Astrocyte of the cerebellum (primary cell): Measurements from ENCODE around the gene MAPK9.

Experiments
- DNase-seq: peaks from one replicate; pipeline ENCODE4 v3.0.0-alpha.2; 2011; ENCODE audit warnings: low read depth
- H3K4me3 ChIP-seq: 2 replicates; pipeline ENCODE4 v1.5.1; 2011; ENCODE audit warnings: mild to moderate bottlenecking, low read depth, low read length, moderate library complexity
- CTCF ChIP-seq: IDR thresholded peaks from 2 replicates; pipeline ENCODE4 v1.5.1; 2012; ENCODE audit warnings: low read length, low read depth, moderate library complexity, mild to moderate bottlenecking; ENCODE audit errors: missing control alignments
- in situ Hi-C: cut with HindIII; loops from 2 replicates; pipeline ENCODE4 v1.10.0; 2017; ENCODE audit warnings: low sequenced_read_pairs

The MAPK9 gene

GRCh38 chr5:180289433-180289832, 2.5 kb downstream of the MAPK9 start:
- in situ Hi-C loops: no loop called here
- TF ChIP-seq CTCF: no peak
- no peak overlapping the region for H3K4me3 ChIP-seq
- no peak for DNase-seq

GRCh38 chr5:180287868-180288267, 4.0 kb downstream of the MAPK9 start:
- in situ Hi-C loops: no loop called here
- no peak for DNase-seq
- TF ChIP-seq CTCF: no peak
- H3K4me3 ChIP-seq: no peak overlapping the region

GRCh38 chr5:180287404-180287803, 4.5 kb downstream of the MAPK9 start:
- H3K4me3 ChIP-seq: no peak overlapping the region
- in situ Hi-C loops: no loop called here
- no peak for TF ChIP-seq CTCF
- no peak for DNase-seq

GRCh38 chr5:180284149-180284548, 7.7 kb downstream of the MAPK9 start:
- in situ Hi-C loops: no loop called here
- TF ChIP-seq CTCF: no peak
- no peak for DNase-seq
- no peak overlapping the region for H3K4me3 ChIP-seq

- no peak for DNase-seq
- TF ChIP-seq CTCF: no peak
- in situ Hi-C loops: no loop called here
- H3K4me3 ChIP-seq: no peak overlapping the region
These were observed 8.8 kb downstream of the MAPK9 start for GRCh38 chr5:180283026-180283615.

GRCh38 chr5:180282281-180282680, 9.6 kb downstream of the MAPK9 start:
- H3K4me3 ChIP-seq: no peak overlapping the region
- in situ Hi-C loops: no loop called here
- no peak for TF ChIP-seq CTCF
- no peak for DNase-seq
